SIG-M5 treated with dmso at 0.1 percent for 504 hours (cell line): Measurements from ENCODE around the gene UMAD1.

ENCODE experiments used
- DNase-seq: peaks from one replicate; lab custom pipeline; 2025; ENCODE audit not compliant: unreplicated experiment; lab: John Stamatoyannopoulos, UW

Gene UMAD1

DNA sequence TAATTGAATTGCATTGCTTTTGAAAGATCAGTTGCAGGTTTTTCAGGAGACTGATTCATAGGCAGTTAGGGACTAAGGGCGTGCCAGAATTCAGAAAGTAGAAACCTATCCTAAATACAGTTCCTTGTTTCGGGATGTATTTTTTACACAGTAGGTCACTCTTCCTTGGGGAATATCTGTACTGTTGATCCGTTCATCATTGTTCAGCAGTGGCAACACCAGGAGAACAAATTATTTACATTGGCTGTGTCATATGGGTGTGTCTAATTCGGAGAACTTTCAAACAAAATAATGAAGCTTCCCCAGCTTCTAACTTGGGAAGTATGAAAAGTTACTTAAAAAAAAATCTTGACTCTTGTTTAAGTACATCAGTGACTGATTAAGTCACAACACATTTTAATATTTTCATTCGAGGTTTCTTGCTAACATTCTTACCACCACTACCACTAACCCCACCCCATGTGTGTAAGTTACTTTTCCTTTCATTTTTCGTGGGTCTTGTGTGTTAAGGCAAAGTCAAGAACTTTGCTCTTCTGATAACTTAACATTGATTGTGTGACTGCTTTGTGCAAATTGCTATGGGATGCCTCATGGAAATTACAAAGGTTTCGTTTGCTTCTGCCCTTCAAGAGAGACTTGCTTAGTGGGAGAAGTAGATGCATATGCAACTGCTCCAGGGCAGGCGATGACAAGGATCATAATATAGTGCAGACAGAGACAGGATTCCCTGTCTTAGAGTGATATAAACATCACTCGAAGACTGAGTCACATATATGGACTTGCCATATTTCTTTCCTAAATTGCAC, 121.6 kb downstream of the UMAD1 start:
- DNase-seq: no peak

- DNase-seq: no peak
Measured at GRCh38 chr7:7764520-7765396, 124.2 kb downstream of the UMAD1 start.

GRCh38 chr7:7765422-7765821, 124.9 kb downstream of the UMAD1 start:
- peak; percentile 13 for DNase-seq

- DNase-seq: no peak
Measured at GRCh38 chr7:7766671-7767070, 126.1 kb downstream of the UMAD1 start.

- DNase-seq: no peak
Measured at GRCh38 chr7:7768977-7769709, 128.6 kb downstream of the UMAD1 start.

DNA sequence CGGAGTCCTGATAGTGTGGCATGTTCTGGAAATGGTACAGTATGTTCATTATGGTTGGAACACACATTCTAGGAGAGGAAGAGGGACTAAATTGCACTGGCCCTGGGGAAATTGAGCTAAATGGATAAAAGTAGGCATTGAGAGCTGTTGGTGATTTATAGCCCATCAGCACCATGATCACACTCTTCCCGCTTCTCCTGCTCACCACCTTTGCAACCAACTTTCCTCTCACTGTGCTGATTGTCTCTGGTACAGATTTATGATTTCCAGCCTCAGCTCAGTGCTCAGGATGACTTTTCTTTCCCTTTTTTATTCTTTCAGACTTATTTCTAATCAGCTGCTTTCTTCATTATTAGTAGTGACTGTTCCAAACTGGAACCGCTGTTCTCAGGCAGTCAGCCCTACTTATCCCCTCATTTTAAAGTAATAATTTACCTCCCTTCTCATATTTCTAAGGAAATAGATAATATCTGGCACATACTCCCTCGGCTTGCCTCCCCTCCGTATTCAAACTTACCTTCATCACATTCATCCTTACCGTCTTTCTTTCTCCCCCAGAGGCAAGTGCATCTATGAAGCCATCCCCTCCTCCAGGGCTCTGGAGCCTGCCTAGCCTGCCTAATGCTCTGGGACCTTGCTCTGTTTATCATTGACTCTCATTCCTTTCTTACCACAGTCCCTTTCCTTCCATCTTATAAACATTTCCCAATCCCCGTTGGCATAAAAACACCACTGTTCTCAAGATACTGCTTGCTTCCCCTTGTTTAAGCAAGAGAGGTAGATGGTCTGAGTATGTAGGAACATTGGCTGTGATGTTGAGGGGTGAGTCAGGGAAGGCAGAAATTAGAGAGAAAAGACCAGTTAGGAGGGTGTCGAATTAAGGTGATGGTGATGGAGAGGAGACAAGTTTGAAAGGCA, 129.4 kb downstream of the UMAD1 start:
- DNase-seq: no peak

DNA sequence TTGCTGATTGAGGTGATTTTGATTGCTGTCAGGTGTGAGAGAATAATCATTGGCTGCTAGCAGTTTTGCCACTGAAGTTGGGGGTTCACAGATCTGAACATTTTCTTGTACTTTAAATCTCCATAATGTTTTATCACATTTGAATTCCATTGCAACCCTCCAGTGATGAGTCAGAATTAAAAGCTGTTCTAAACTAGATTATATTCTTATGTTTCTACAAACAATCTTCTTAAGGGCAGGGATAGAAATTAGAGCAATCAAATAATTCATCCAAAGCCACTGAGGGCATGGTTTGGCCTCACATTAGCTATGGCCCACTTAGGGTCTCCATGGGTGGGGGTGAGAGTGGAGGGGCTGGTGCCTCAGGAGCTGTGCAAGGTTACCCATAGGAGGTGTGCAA, 130.9 kb downstream of the UMAD1 start:
- DNase-seq: no peak

GRCh38 chr7:7772397-7772821, 131.9 kb downstream of the UMAD1 start:
- no peak for DNase-seq

DNA sequence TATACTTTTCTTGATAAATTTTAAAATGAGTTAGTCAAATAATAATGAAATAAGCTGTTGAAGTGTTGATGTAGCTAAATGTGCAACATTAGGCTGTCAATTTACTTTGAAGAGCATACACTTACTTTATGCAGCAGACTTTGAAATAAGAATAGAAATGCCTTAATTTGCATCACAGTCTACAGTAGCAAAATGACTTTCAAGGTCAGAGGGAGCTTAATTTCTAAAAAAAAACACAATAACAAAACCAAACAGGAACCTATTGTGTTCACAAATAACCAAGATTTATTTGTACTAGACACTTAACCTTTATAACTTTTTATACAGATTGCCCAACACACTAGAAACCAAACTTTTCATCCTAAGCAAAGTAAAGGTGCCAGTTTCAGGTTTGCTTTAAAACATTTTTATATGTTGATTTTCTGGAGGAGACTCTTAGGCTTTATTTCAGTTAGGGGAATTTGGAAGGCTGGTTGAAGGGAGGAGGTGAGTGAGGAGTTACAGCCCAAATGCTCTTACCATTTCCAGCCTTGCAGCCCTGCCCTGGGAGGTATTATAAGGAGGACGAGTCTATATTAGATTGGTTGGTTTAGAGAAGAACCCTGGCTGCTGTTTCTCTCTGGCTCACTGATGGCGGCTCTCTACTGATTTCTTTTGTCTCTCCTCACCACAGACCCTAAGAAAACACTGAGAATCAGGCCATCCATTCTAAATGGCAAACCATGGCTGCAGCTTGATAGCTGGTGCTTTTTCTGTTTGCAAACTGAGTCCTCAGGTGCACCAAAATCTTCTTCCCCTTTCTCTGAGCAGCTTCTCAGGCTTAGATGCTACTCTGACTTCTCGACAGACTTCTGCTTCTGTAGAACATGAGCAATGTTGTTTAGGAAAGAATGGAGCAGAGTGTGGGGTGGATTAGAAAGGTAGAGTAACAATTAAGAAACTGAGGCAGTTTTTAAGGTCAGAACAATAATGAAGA, 133.1 kb downstream of the UMAD1 start:
- no peak for DNase-seq

DNA sequence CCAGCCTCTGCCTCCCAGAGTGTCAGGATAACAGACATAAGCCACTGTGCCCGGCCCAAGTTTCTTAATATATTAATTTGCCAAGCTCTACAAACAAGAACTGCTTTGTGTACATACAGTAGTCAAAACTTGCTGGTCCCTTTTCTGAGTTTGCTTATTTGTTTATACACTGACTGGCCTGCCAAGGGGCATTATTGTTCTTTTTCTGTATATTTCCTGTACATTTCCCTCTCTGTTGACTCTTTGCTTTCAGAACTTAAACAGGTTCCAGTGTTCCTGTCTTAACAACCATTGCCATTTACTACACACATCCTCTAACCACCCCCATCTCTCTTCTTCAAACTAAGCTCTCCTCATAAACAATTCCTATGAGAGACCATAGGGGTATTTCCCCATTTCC, 139.3 kb downstream of the UMAD1 start:
- peak; percentile 19 for DNase-seq

DNA sequence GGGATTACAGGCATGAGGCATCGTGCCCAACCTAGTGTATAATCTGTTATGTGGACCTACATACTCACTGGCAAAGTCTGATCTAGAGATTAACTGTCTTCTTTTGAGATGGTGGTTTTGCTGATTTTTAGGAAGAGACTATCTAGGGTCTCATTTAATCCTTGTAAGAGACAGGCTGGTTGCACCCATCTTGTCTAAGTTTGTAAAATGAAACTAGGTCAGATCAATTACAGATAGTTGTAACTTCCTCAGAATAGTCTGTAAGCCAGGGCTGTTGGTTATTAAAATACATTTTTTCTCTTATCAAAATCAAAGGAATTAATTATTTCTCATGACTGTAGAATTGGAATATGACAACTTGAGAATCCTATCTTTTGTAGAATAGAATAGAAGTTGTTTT, 142.4 kb downstream of the UMAD1 start:
- no peak for DNase-seq

DNA sequence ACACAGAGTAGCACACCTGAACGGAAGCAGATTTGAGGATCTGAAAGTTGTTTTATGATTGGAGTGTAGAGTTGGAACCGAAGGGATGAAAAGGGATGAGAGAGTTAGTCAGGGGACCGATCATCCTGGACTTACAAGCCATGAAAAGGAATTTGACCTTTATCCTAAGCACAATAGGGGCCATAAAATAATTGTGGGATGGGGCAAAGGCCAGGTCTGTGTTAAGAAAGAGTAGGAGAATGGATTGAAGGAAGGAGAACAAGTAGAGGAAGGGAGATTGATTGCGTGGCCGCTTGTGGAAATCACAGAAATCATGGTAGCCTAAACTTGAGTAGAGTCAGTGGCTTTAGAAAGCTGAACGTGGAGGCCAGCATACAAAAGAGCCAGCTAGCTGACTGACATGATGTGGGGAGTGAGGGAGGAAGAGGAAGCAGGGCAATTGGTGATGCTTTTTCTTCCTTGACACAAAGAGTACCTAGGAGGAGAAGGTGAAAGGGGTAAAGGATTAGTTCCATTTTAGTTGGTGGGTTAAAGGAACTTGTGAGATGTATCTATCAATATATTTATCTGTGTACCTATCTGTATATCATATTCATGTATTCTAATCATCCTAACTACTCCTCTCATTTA, 144.9 kb downstream of the UMAD1 start:
- no peak for DNase-seq

- DNase-seq: no peak
Measured at GRCh38 chr7:7786595-7786994, 146.0 kb downstream of the UMAD1 start.

GRCh38 chr7:7789551-7789988, 149.0 kb downstream of the UMAD1 start:
- DNase-seq: no peak

DNA sequence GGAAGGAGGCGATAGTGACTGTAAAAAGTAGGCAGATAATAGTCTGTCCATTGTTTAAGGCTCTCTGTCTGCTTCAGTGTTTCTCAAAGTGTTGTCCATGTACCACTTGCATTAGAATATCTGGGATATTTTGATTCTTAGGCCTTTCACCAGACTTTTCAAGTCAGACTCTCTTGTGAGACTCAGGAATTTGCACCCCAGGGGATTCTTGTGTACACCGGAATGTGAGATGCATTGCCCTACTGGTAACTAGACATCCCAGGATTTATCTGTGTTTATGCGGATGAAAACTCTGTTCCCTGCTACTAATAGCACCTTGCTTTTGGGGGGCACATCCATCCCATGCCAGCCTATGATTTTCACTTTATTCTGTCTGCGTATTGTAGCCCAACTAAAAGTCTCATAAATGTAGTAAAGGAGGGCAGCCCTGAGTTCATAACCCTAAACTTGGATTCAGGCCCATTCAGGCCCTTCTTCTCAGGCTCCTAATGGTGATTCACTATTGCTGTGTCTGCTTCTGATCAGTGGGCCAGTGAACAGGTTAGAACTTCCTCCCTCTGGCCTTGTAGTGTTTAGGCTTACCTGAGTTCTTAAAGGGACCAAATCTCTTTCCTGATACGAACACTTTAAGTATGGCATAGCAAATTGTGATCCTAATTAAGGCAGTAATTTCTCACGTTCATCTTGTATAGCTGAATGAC, 149.6 kb downstream of the UMAD1 start:
- no peak for DNase-seq

DNA sequence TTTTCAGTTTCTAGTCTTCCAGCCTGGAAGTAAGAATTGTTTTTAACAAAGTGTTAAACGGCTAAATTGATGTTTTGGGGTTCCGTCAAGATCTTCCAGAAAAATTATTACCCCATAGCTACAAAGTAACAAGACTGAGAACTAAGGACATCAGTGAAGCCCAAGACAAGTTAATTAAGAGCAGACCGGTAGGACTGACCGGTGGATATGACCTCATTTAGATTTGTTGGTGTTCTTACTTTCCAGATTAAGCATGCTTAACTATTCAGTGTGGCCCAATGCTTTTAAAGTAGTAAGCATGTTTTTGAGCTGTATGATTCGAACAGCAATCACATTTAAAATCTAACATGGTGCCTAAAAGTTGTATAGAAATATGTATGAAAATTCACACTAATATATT, 151.0 kb downstream of the UMAD1 start:
- no peak for DNase-seq

DNA sequence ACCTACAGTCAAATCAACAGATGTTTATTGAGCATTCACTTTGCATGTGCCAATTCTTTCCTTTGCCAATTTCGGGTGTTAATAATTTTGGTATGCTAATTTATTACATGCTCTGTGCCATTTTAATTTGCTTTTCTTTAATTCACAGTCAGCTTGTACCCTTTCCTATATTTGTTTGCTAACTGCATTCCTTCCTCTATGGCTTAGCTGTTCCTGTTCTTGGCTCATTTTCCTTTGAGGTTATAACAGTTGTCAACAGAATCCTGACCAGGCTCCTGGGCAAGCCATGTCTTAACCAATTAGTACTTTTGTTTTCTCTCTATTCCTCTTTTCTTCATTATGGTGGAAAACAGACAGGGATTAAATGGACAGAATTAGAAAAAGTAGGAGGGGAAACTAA, 151.5 kb downstream of the UMAD1 start:
- DNase-seq: no peak

DNA sequence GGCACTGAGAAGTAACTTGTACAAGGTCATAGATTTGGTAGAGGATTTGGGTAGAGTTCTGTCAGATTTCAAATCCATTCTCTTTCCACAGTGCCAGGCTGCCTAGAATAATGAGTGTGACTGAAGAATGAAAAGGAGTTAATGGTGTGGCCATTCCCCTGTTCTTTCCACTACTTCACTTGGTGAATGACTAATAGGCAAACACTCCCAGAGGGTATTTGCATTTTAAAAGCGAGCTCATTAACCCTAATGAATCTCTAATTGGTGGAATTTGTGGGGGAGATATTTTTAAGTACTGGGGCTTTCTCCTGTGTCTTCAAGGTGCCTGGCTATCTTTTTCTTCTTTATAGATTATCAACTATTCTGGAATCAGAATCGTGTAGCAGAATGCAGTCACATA, 152.7 kb downstream of the UMAD1 start:
- DNase-seq: no peak
